A549 (cell line): ENCODE data around the gene SLC14A1. TPM values are rescaled to one million over a fixed set of nuclear protein-coding genes. Genes with fewer than 3 reads are reported as not detected.

Experiments used
- polyA plus RNA-seq, 4 experiments: library from polyadenylated mRNA; depleted of rRNA in 3 of 4; stranded (reverse); fragments of >200 nt; fragmentation: RNase III in 1 of 4; extraction: RNeasy Plus Mini Kit Qiagen cat#74134 plus additional on column Dnase treatment in 1 of 4; gene quantifications; 2 replicates in 3 of 4; 3 replicates in 1 of 4; pipeline ENCODE4 v1.2.3, GENCODE V29; 2011 to 2017
- small RNA-seq, 6 experiments: library from RNA; depleted of rRNA; stranded (forward); fragments of <200 nt; gene quantifications; one replicate each; pipeline ENCODE3, GENCODE V24; 2012

The SLC14A1 gene
- polyA plus RNA-seq, 2 of the 4 experiments (the other 2 are of a cell fraction), result 0.23 TPM; not detected in 1

Small RNAs within 50 kb of the gene (small RNA-seq; reads per million reads assigned to genes)
- 0 reads per million in 6 experiments for gene AC087685.1

Other genes with a start within 250 kb of the SLC14A1 start
- not detected in 2 replicates for gene SLC14A2, start 108.7 kb upstream of the SLC14A1 start, polyA plus RNA-seq (2011; rRNA removed)
- not detected in 3 replicates for gene SLC14A2, start 108.7 kb upstream of the SLC14A1 start, polyA plus RNA-seq (2017; fragmentation: RNase III; extraction: RNeasy Plus Mini Kit Qiagen cat#74134 plus additional on column Dnase treatment)
- gene SIGLEC15, start 101.5 kb downstream of the SLC14A1 start, polyA plus RNA-seq (2011; rRNA removed), result not detected in 2 replicates
- gene SIGLEC15, start 101.5 kb downstream of the SLC14A1 start, polyA plus RNA-seq (2017; fragmentation: RNase III; extraction: RNeasy Plus Mini Kit Qiagen cat#74134 plus additional on column Dnase treatment), result not detected in 3 replicates
- 10.7 and 12.7 TPM in 2 replicates for gene EPG5, start 243.1 kb downstream of the SLC14A1 start, polyA plus RNA-seq (2011; rRNA removed)
- 3.6 to 3.8 TPM (median 3.7 TPM) in 3 replicates for gene EPG5, start 243.1 kb downstream of the SLC14A1 start, polyA plus RNA-seq (2017; fragmentation: RNase III; extraction: RNeasy Plus Mini Kit Qiagen cat#74134 plus additional on column Dnase treatment)